Liver (tissue), 9 donors: ENCODE measurements around the gene ABCC3. TPM values are rescaled to one million over a fixed set of nuclear protein-coding genes. Genes with fewer than 3 reads are reported as not detected.

Experiments
- DNase-seq: peaks from one replicate; pipeline ENCODE4 v3.0.0-alpha.2; 2017; ENCODE audit warnings: low spot score
- H3K27ac ChIP-seq, 2 donors: one replicate each; pipeline ENCODE4 v1.7.0; 2013; ENCODE audit warnings: inconsistent platforms in 2 of 2, low read length in 2 of 2, control low read depth in 1 of 2, low read depth in 1 of 2, mild to moderate bottlenecking in 1 of 2
- H3K27me3 ChIP-seq, 4 donors: one replicate each; pipeline versions ENCODE4 v1.6.1 to v1.7.0; 2013; ENCODE audit warnings: low read length in 3 of 4, inconsistent platforms in 1 of 4, mild to moderate bottlenecking in 1 of 4, moderate library complexity in 1 of 4; ENCODE audit not compliant: control insufficient read depth in 4 of 4, insufficient read depth in 4 of 4
- H3K36me3 ChIP-seq, 4 donors: one replicate each; pipeline versions ENCODE4 v1.6.1 to v1.7.0; 2013; ENCODE audit warnings: low read length in 3 of 4, mild to moderate bottlenecking in 3 of 4, low read depth in 1 of 4, moderate library complexity in 1 of 4; ENCODE audit not compliant: control insufficient read depth in 4 of 4, insufficient read depth in 3 of 4
- H3K4me1 ChIP-seq, 4 donors: one replicate each; pipeline versions ENCODE4 v1.6.1 to v1.7.0; 2013; ENCODE audit warnings: low read length in 3 of 4, mild to moderate bottlenecking in 3 of 4, moderate library complexity in 1 of 4; ENCODE audit not compliant: control insufficient read depth in 4 of 4, insufficient read depth in 4 of 4
- H3K4me3 ChIP-seq, 3 donors: one replicate each; pipeline versions ENCODE4 v1.6.1 to v1.7.0; 2013; ENCODE audit warnings: low read length in 3 of 3, control low read depth in 1 of 3, low read depth in 1 of 3, mild to moderate bottlenecking in 1 of 3
- H3K9ac ChIP-seq, 2 donors: one replicate each; pipeline ENCODE4 v1.7.0; 2013; ENCODE audit warnings: low read length in 2 of 2, mild to moderate bottlenecking in 2 of 2, moderate library complexity in 2 of 2, control low read depth in 1 of 2, low read depth in 1 of 2
- H3K9me3 ChIP-seq, 4 donors: one replicate each; pipeline versions ENCODE4 v1.6.1 to v1.7.0; 2013; ENCODE audit warnings: low read length in 3 of 4; ENCODE audit not compliant: control insufficient read depth in 4 of 4
- CTCF ChIP-seq: fragments of 150-350 bp; IDR thresholded peaks from 2 replicates; pipeline ENCODE4 v1.5.1; 2017; ENCODE audit warnings: improper control_type of control experiment, low read depth, low read length; ENCODE audit not compliant: missing input control
- EGR1 ChIP-seq, 2 donors: IDR thresholded peaks; 2 replicates each; pipeline ENCODE4 v1.6.1; 2016 to 2018; ENCODE audit warnings: antibody characterized with exemption in 2 of 2, low read depth in 2 of 2
- FOXA1 ChIP-seq: IDR thresholded peaks from 2 replicates; pipeline ENCODE4 v1.6.1; 2016; ENCODE audit warnings: antibody characterized with exemption
- FOXA2 ChIP-seq: IDR thresholded peaks from 2 replicates; pipeline ENCODE4 v1.6.1; 2016; ENCODE audit warnings: antibody characterized with exemption
- GABPA ChIP-seq, 2 donors: IDR thresholded peaks in 1 of 2; conservative IDR thresholded peaks in 1 of 2; 2 replicates each; pipeline ENCODE4 v1.6.1; 2016; ENCODE audit warnings: antibody characterized with exemption in 2 of 2, mild to moderate bottlenecking in 1 of 2, moderate library complexity in 1 of 2
- HNF4A ChIP-seq, 2 donors: conservative IDR thresholded peaks; 2 replicates each; pipeline ENCODE4 v1.6.1; 2016; ENCODE audit warnings: antibody characterized with exemption in 2 of 2, mild to moderate bottlenecking in 2 of 2
- HNF4G ChIP-seq: IDR thresholded peaks from 2 replicates; pipeline ENCODE4 v1.6.1; 2016; ENCODE audit warnings: antibody characterized with exemption
- MAX ChIP-seq: IDR thresholded peaks from 2 replicates; pipeline ENCODE4 v1.6.1; 2016; ENCODE audit warnings: antibody characterized with exemption
- NR2F2 ChIP-seq: IDR thresholded peaks from 2 replicates; pipeline ENCODE4 v1.6.1; 2016; ENCODE audit warnings: antibody characterized with exemption
- RAD21 ChIP-seq, 2 donors: IDR thresholded peaks; 2 replicates each; pipeline ENCODE4 v1.6.1; 2016; ENCODE audit warnings: antibody characterized with exemption in 2 of 2, mild to moderate bottlenecking in 2 of 2
- SP1 ChIP-seq: IDR thresholded peaks from 2 replicates; pipeline ENCODE4 v1.6.1; 2018; ENCODE audit warnings: antibody characterized with exemption, mild to moderate bottlenecking
- TAF1 ChIP-seq: conservative IDR thresholded peaks from 2 replicates; pipeline ENCODE4 v1.6.1; 2016; ENCODE audit warnings: antibody characterized with exemption, mild to moderate bottlenecking
- YY1 ChIP-seq: IDR thresholded peaks from 2 replicates; pipeline ENCODE4 v1.6.1; 2016; ENCODE audit warnings: antibody characterized with exemption, mild to moderate bottlenecking
- ZBTB33 ChIP-seq: IDR thresholded peaks from 2 replicates; pipeline ENCODE4 v1.6.1; 2016; ENCODE audit warnings: antibody characterized with exemption
- WGBS: extraction: QIAGEN DNeasy Blood & Tissue Kit; methylation state at CpG from one replicate; pipeline ENCODE4 v1.1.7; 2013; 5-methylcytosine and 5-hydroxymethylcytosine counted together
- polyA plus RNA-seq, 2 donors: library from polyadenylated mRNA; stranded (reverse) in 1 of 2; unstranded in 1 of 2; fragments of 200-250 nt in 1 of 2; fragments of >200 nt in 1 of 2; fragmentation: Nextera tagmentation in 1 of 2; extraction: Ambion mirVana in 1 of 2; gene quantifications; one replicate each; pipeline versions ENCODE4 v1.2.1 to v1.2.3, GENCODE V29; 2013 to 2015
- total RNA-seq, 2 donors: library from RNA; depleted of rRNA; stranded (reverse); fragments of >200 nt; gene quantifications; one replicate each; pipeline ENCODE4 v1.2.3, GENCODE V29; 2014
- TF ChIP-seq, protein P1 (sequence below): IDR thresholded peaks from 2 replicates; pipeline ENCODE4 v1.6.1; 2016; ENCODE audit warnings: antibody characterized with exemption, mild to moderate bottlenecking
- TF ChIP-seq, protein P2 (sequence below): IDR thresholded peaks from 2 replicates; pipeline ENCODE4 v1.6.1; 2016; ENCODE audit warnings: antibody characterized with exemption
- donor health status: healthy.
- donor health status: healthy.
- donor health status: healthy.
- donor health status: healthy.
- donor health status: healthy.

Gene ABCC3
- total and polyA plus RNA-seq, 4 donors: 10.5 to 197 (median 80.5) TPM

DNA sequence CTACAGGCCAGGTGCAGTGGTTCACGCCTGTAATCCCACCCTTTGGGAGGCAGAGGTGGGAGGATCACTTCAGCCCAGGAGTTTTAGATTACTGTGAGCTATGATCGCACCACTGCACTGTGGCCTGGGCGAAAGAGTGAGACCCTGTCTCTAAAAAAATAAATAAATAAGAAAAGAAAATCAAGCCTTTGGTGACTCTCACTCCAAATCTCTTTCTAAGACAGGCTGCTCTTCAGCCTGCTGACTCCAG lies 976 bp downstream of the ABCC3 start:
- TF ChIP-seq FOXA1: no peak
- TF ChIP-seq, protein P1, sequence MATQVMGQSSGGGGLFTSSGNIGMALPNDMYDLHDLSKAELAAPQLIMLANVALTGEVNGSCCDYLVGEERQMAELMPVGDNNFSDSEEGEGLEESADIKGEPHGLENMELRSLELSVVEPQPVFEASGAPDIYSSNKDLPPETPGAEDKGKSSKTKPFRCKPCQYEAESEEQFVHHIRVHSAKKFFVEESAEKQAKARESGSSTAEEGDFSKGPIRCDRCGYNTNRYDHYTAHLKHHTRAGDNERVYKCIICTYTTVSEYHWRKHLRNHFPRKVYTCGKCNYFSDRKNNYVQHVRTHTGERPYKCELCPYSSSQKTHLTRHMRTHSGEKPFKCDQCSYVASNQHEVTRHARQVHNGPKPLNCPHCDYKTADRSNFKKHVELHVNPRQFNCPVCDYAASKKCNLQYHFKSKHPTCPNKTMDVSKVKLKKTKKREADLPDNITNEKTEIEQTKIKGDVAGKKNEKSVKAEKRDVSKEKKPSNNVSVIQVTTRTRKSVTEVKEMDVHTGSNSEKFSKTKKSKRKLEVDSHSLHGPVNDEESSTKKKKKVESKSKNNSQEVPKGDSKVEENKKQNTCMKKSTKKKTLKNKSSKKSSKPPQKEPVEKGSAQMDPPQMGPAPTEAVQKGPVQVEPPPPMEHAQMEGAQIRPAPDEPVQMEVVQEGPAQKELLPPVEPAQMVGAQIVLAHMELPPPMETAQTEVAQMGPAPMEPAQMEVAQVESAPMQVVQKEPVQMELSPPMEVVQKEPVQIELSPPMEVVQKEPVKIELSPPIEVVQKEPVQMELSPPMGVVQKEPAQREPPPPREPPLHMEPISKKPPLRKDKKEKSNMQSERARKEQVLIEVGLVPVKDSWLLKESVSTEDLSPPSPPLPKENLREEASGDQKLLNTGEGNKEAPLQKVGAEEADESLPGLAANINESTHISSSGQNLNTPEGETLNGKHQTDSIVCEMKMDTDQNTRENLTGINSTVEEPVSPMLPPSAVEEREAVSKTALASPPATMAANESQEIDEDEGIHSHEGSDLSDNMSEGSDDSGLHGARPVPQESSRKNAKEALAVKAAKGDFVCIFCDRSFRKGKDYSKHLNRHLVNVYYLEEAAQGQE: no peak
- no peak for TF ChIP-seq CTCF
- no peak for TF ChIP-seq NR2F2
- no peak for TF ChIP-seq MAX
- no peaks in the 10 kb centered on the region for H3K36me3 ChIP-seq
- H3K9ac ChIP-seq: peak overlapping the region; percentile 81 to 93
- peak overlapping the region; percentile 89 to 92 for H3K27ac ChIP-seq
- no peak for DNase-seq
- H3K4me1 ChIP-seq: peaks cover 20 to 56% (median 48%) of the 10 kb centered on the region in 4 donors
- H3K4me3 ChIP-seq: peak overlapping the region; percentile 79 to 95 (median 87)
- 37% methylated on average over 3 of the region's 3 CpGs for WGBS
- no peaks in the 10 kb centered on the region for H3K27me3 ChIP-seq
- no peaks in the 10 kb centered on the region for H3K9me3 ChIP-seq

- peak overlapping the region; percentile 79 to 95 (median 87) for H3K4me3 ChIP-seq
- DNase-seq: no peak
- H3K9me3 ChIP-seq: no peaks in the 10 kb centered on the region
- H3K27me3 ChIP-seq: no peaks in the 10 kb centered on the region
- WGBS: 33% methylated on average over 9 of the region's 9 CpGs
- peak overlapping the region; percentile 81 to 93 for H3K9ac ChIP-seq
- H3K4me1 ChIP-seq: peaks cover 25 to 58% (median 50%) of the 10 kb centered on the region in 4 donors
- peak overlapping the region; percentile 89 to 92 for H3K27ac ChIP-seq
- H3K36me3 ChIP-seq: no peaks in the 10 kb centered on the region
- peak in 1 of 2 donors; percentile 20 for TF ChIP-seq EGR1 (IDR thresholded peaks at IDR 0.05; ENCODE audit: low read depth in 2 of 2)
- no peak for TF ChIP-seq TAF1
- TF ChIP-seq RAD21 (IDR thresholded peaks at IDR 0.05): peak in 1 of 2 donors; percentile 63
- peak; percentile 68 for TF ChIP-seq ZBTB33
- no peak for TF ChIP-seq GABPA (IDR thresholded peaks at IDR 0.05 in 1 of 2, conservative IDR thresholded peaks at IDR 0.05 in 1 of 2)
- peak; percentile 99 for TF ChIP-seq SP1
- no peak for TF ChIP-seq FOXA1
- TF ChIP-seq HNF4G: peak; percentile 97
- peak; percentile 96 to 99 for TF ChIP-seq HNF4A (conservative IDR thresholded peaks at IDR 0.05)
- TF ChIP-seq, protein P2, sequence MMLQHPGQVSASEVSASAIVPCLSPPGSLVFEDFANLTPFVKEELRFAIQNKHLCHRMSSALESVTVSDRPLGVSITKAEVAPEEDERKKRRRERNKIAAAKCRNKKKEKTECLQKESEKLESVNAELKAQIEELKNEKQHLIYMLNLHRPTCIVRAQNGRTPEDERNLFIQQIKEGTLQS: peak; percentile 73
- TF ChIP-seq MAX: peak; percentile 93
- TF ChIP-seq CTCF: no peak
- TF ChIP-seq, protein P1: peak; percentile 25
- TF ChIP-seq YY1: no peak
- peak; percentile 56 for TF ChIP-seq FOXA2
- peak; percentile 89 for TF ChIP-seq NR2F2
Measured at GRCh38 chr17:50635982-50636803, 1.5 kb downstream of the ABCC3 start.
